ENCODE data around the gene CLDN1. TPM values are rescaled to one million over a fixed set of nuclear protein-coding genes. Genes with fewer than 3 reads are reported as not detected.

CLDN1 gene
- total and polyA plus RNA-seq, 2 donors (not counting 1 experiment from before 2014, with no cell fraction given) = not detected

- Histone ChIP-seq H3K9me3 (ENCODE audit: control extremely low read depth in 1 of 3, control insufficient read depth in 2 of 3, insufficient read depth in 1 of 3, low read length in 2 of 3) (no peaks in the 10 kb centered on the region), H2AFZ (ENCODE audit: insufficient read depth, low read depth, low read length, poor library complexity, severe bottlenecking) (no peak overlapping the region), H3K4me3 (ENCODE audit: control extremely low read depth in 1 of 5, extremely low read depth in 1 of 5, insufficient read depth in 1 of 5, low read depth in 2 of 5, low read length in 4 of 5) (no peak overlapping the region), H4K20me1 (ENCODE audit: control insufficient read depth, insufficient read depth, low read length, poor library complexity, severe bottlenecking) (no peaks in the 10 kb centered on the region), H3K9ac (ENCODE audit: low read length) (no peak overlapping the region), H3K79me2 (ENCODE audit: control insufficient read depth, insufficient read depth, low read length) (no peaks in the 10 kb centered on the region), H3K36me3 (replicated peaks in 1 of 2; ENCODE audit: control extremely low read depth in 1 of 2, control insufficient read depth in 1 of 2, extremely low read depth in 1 of 2, insufficient read depth in 2 of 2, low read length in 1 of 2) (no peaks in the 10 kb centered on the region), H3K4me1 (ENCODE audit: control insufficient read depth in 2 of 2, insufficient read depth in 2 of 2, low read length in 2 of 2) (no peaks in the 10 kb centered on the region), H3K27me3 (replicated peaks in 1 of 4; ENCODE audit: control extremely low read depth in 1 of 4, control insufficient read depth in 3 of 4, insufficient read depth in 4 of 4, low read length in 3 of 4) (no peaks in the 10 kb centered on the region), H3K27ac (ENCODE audit: low read length in 2 of 2) (no peak overlapping the region), H3K4me2 (replicated peaks; ENCODE audit: low read depth, low read length, poor library complexity, severe bottlenecking) (no peak overlapping the region)
- TF ChIP-seq, protein P1, sequence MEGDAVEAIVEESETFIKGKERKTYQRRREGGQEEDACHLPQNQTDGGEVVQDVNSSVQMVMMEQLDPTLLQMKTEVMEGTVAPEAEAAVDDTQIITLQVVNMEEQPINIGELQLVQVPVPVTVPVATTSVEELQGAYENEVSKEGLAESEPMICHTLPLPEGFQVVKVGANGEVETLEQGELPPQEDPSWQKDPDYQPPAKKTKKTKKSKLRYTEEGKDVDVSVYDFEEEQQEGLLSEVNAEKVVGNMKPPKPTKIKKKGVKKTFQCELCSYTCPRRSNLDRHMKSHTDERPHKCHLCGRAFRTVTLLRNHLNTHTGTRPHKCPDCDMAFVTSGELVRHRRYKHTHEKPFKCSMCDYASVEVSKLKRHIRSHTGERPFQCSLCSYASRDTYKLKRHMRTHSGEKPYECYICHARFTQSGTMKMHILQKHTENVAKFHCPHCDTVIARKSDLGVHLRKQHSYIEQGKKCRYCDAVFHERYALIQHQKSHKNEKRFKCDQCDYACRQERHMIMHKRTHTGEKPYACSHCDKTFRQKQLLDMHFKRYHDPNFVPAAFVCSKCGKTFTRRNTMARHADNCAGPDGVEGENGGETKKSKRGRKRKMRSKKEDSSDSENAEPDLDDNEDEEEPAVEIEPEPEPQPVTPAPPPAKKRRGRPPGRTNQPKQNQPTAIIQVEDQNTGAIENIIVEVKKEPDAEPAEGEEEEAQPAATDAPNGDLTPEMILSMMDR (IDR thresholded peaks at IDR 0.05) = no peak
- no peak for TF ChIP-seq EZH2 (IDR thresholded peaks at IDR 0.05; ENCODE audit: borderline replicate concordance, insufficient read depth, low read depth, low read length, poor library complexity, severe bottlenecking)
- ChIA-PET CTCF (no interaction called here), POLR2A (no interaction called here)
- Mint-ChIP-seq H3K4me1 (no peaks in the 10 kb centered on the region), H3K4me3 (no peak overlapping the region), H3K27ac (no peak overlapping the region), H3K27me3 (no peaks in the 10 kb centered on the region), H3K9me3 (ENCODE audit: insufficient read depth) (no peaks in the 10 kb centered on the region)
- DNase-seq = no peak
- intact Hi-C loops (cut with micrococcal nuclease) = no loop called here
- 100% methylated on average over 2 of the region's 5 CpGs for WGBS (ENCODE audit: insufficient coverage)
- ATAC-seq (ENCODE audit: low read depth) = no peak
Observed at GRCh38 chr3:190369668-190370295, 47.5 kb upstream of the CLDN1 start.

GRCh38 chr3:190368881-190369280, 46.6 kb upstream of the CLDN1 start:
- no peaks in the 10 kb centered on the region for H3K27me3 ChIP-seq (replicated peaks in 1 of 4; ENCODE audit: control extremely low read depth in 1 of 4, control insufficient read depth in 3 of 4, insufficient read depth in 4 of 4, low read length in 3 of 4)
- ATAC-seq (ENCODE audit: low read depth) (no peak), DNase-seq (no peak)
- TF ChIP-seq, protein P1 (IDR thresholded peaks at IDR 0.05) = no peak
- TF ChIP-seq EZH2 (IDR thresholded peaks at IDR 0.05; ENCODE audit: borderline replicate concordance, insufficient read depth, low read depth, low read length, poor library complexity, severe bottlenecking) = no peak
- no peaks in the 10 kb centered on the region for H3K36me3 ChIP-seq (replicated peaks in 1 of 2; ENCODE audit: control extremely low read depth in 1 of 2, control insufficient read depth in 1 of 2, extremely low read depth in 1 of 2, insufficient read depth in 2 of 2, low read length in 1 of 2)
- H4K20me1 ChIP-seq (ENCODE audit: control insufficient read depth, insufficient read depth, low read length, poor library complexity, severe bottlenecking) = no peaks in the 10 kb centered on the region
- H2AFZ ChIP-seq (ENCODE audit: insufficient read depth, low read depth, low read length, poor library complexity, severe bottlenecking) = no peak overlapping the region
- Mint-ChIP-seq H3K27ac (no peak overlapping the region), H3K27me3 (no peaks in the 10 kb centered on the region), H3K4me3 (no peak overlapping the region), H3K4me1 (no peaks in the 10 kb centered on the region), H3K9me3 (ENCODE audit: insufficient read depth) (no peaks in the 10 kb centered on the region)
- H3K9ac ChIP-seq (ENCODE audit: low read length) = no peak overlapping the region
- H3K27ac ChIP-seq (ENCODE audit: low read length in 2 of 2) = no peak overlapping the region
- ChIA-PET POLR2A (no interaction called here), CTCF (no interaction called here)
- no peaks in the 10 kb centered on the region for H3K4me1 ChIP-seq (ENCODE audit: control insufficient read depth in 2 of 2, insufficient read depth in 2 of 2, low read length in 2 of 2)
- intact Hi-C loops (cut with micrococcal nuclease) = no loop called here
- H3K4me3 ChIP-seq (ENCODE audit: control extremely low read depth in 1 of 5, extremely low read depth in 1 of 5, insufficient read depth in 1 of 5, low read depth in 2 of 5, low read length in 4 of 5) = no peak overlapping the region
- H3K79me2 ChIP-seq (ENCODE audit: control insufficient read depth, insufficient read depth, low read length) = no peaks in the 10 kb centered on the region
- no peaks in the 10 kb centered on the region for H3K9me3 ChIP-seq (ENCODE audit: control extremely low read depth in 1 of 3, control insufficient read depth in 2 of 3, insufficient read depth in 1 of 3, low read length in 2 of 3)
- H3K4me2 ChIP-seq (replicated peaks; ENCODE audit: low read depth, low read length, poor library complexity, severe bottlenecking) = no peak overlapping the region
